Activated naive CD8-positive, alpha-beta T cell (primary cell): ENCODE data around the gene RBBP8NL.
"Not testable (repeated sequence)": the region's sequence is repeated elsewhere in the genome, so short reads cannot be mapped to it uniquely, and the experiment has no call there.

ENCODE experiments used
- H3K27ac Mint-ChIP-seq: one replicate; pipeline ENCODE4 v1.8.0; 2021; ENCODE audit warnings: mixed read lengths
- H3K27me3 Mint-ChIP-seq: one replicate; pipeline ENCODE4 v1.8.0; 2021; ENCODE audit warnings: mixed read lengths
- H3K36me3 Mint-ChIP-seq: one replicate; pipeline ENCODE4 v1.8.0; 2021; ENCODE audit warnings: mixed read lengths
- H3K4me1 Mint-ChIP-seq: one replicate; pipeline ENCODE4 v1.8.0; 2021; ENCODE audit warnings: low read depth, mixed read lengths
- H3K4me3 Mint-ChIP-seq: one replicate; pipeline ENCODE4 v1.8.0; 2021; ENCODE audit warnings: mild to moderate bottlenecking, mixed read lengths
- H3K9me3 Mint-ChIP-seq: one replicate; pipeline ENCODE4 v1.8.0; 2021; ENCODE audit warnings: low read depth, mixed read lengths

Gene RBBP8NL

DNA sequence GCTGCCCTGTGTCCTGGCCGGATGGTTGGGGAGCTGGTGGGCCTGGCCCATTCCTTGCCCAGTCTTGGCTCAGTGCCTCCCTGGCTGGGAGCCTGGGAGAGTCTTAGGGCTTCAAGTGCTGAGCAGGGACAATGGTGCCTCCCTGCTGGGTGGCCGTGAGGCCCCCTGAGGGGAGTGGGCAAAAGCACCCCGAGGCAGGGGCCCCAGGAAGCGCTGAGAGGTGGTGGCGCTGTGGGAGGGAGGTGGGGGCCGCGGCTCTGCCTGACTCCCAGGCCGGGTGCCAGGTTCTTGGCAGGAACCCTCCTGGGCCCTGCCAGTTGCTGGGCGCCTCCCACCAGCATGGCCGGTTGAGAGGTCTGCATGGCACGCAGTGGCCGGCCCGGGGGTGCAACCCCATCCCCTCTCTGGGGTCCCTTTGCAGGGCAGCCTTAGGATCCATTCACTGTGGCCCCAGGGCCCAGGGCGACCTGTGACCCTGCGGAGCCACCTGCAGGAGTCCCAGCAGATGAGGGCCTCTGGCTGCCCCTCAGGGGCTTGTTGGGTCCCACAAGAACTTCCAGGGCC is 49.6 kb downstream of the RBBP8NL start:
- Mint-ChIP-seq H3K27ac (no peak overlapping the region), H3K4me3 (no peak overlapping the region), H3K9me3 (peaks cover 4% of the 10 kb centered on the region), H3K4me1 (peaks cover 6% of the 10 kb centered on the region), H3K36me3 (peaks cover 7% of the 10 kb centered on the region), H3K27me3 (no peaks in the 10 kb centered on the region)

DNA sequence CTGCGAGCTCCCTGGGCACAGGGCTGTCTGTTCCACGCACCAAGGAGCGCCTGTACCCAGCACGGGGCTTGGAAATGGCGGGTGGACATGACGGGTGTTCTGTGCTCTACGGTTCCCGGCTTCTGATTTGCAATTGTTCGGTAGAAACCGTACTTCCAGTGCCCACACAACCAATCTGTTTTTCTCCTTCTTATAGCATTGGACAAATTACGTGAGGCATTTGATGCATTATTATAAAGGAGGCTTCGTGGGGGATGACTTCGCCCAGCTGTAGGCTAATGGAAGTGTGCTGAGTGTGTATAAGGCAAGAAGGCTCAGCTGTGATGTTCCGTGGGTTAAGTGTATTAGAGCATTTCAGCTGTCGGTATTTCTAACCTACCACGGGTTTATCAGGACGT is 50.3 kb downstream of the RBBP8NL start:
- H3K27ac Mint-ChIP-seq, result no peak overlapping the region
- H3K4me1 Mint-ChIP-seq, result peaks cover 2% of the 10 kb centered on the region

GRCh38 chr20:62376112-62377063 is 51.0 kb downstream of the RBBP8NL start:
- no peaks in the 10 kb centered on the region for H3K4me1 Mint-ChIP-seq
- no peak overlapping the region for H3K27ac Mint-ChIP-seq
- H3K9me3 Mint-ChIP-seq, result no peaks in the 10 kb centered on the region
- H3K27me3 Mint-ChIP-seq, result no peaks in the 10 kb centered on the region
- no peaks in the 10 kb centered on the region for H3K36me3 Mint-ChIP-seq
- no peak overlapping the region for H3K4me3 Mint-ChIP-seq

More for the DNA sequence above, 50.3 kb downstream of the RBBP8NL start:
- Mint-ChIP-seq H3K4me3 (no peak overlapping the region), H3K9me3 (peaks cover 3% of the 10 kb centered on the region), H3K27me3 (no peaks in the 10 kb centered on the region), H3K36me3 (peaks cover 4% of the 10 kb centered on the region)

GRCh38 chr20:62374331-62375152 is 52.8 kb downstream of the RBBP8NL start:
- H3K27ac Mint-ChIP-seq, result no peak overlapping the region
- no peak overlapping the region for H3K4me3 Mint-ChIP-seq
- H3K9me3 Mint-ChIP-seq, result no peaks in the 10 kb centered on the region
- H3K4me1 Mint-ChIP-seq, result peaks cover under 1% of the 10 kb centered on the region
- H3K36me3 Mint-ChIP-seq, result no peaks in the 10 kb centered on the region
- no peaks in the 10 kb centered on the region for H3K27me3 Mint-ChIP-seq

DNA sequence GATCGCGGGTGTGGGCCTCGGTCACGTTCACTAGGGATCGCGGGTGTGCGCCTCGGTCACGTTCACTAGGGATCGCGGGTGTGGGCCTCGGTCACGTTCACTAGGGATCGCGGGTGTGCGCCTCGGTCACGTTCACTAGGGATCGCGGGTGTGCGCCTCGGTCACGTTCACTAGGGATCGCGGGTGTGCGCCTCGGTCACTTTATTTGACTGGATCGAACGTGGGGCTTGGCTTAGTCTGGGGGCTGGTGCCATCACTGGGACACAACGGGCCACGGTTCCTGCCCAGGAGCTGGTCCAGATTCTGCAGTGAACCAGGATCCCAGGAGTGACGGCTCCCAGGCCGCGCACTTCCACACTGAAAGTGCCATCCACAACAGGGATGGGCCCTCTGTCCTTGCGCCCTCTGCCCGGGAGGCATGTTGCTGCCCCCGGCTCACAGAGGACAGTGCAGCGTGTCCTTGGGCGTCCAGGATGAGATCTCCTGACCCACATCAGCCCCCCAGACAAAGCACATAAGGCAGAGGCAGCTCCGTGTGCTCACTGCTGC is 53.6 kb downstream of the RBBP8NL start:
- not testable (repeated sequence) for H3K4me3 Mint-ChIP-seq, H3K36me3 Mint-ChIP-seq, H3K4me1 Mint-ChIP-seq, H3K27ac Mint-ChIP-seq, H3K27me3 Mint-ChIP-seq, H3K9me3 Mint-ChIP-seq

- Mint-ChIP-seq H3K4me1 (peaks cover 6% of the 10 kb centered on the region), H3K36me3 (no peaks in the 10 kb centered on the region), H3K27ac (no peak overlapping the region), H3K4me3 (no peak overlapping the region), H3K27me3 (peaks cover 2% of the 10 kb centered on the region), H3K9me3 (no peaks in the 10 kb centered on the region)
These were observed 55.0 kb downstream of the RBBP8NL start for GRCh38 chr20:62372042-62372993.

DNA sequence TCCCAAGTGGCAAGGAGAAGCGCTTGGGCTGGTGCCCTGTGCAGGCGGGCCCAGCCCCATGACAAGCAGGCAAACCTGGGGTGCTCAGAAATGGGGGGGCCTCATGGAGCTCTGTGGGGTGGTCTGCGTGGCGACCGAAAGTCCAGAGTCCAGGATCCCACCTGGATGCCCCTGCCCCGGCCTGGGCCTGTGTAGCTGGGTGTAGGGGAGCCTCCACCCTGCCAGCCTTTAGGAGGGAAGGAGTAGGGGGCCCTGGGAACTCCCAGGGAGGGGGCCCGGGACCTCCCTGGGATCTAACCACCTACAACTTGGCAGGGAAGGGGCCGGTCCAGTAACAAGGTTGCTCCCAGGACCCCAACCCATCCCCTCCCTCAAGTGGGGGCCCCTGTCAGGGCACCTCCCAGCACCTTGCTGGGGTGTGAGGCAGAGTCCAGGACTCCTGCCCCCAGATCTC is 55.7 kb downstream of the RBBP8NL start:
- Mint-ChIP-seq H3K4me3 (no peak overlapping the region), H3K27me3 (peaks cover 2% of the 10 kb centered on the region), H3K4me1 (peaks cover 6% of the 10 kb centered on the region), H3K27ac (no peak overlapping the region), H3K9me3 (no peaks in the 10 kb centered on the region), H3K36me3 (no peaks in the 10 kb centered on the region)

- Mint-ChIP-seq H3K4me3 (no peak overlapping the region), H3K9me3 (no peaks in the 10 kb centered on the region), H3K36me3 (no peaks in the 10 kb centered on the region), H3K27ac (no peak overlapping the region), H3K27me3 (peaks cover 2% of the 10 kb centered on the region), H3K4me1 (peaks cover 6% of the 10 kb centered on the region)
These were observed 56.3 kb downstream of the RBBP8NL start for GRCh38 chr20:62370807-62371587.

- Mint-ChIP-seq H3K4me1 (peaks cover 6% of the 10 kb centered on the region), H3K9me3 (no peaks in the 10 kb centered on the region), H3K27me3 (peaks cover 2% of the 10 kb centered on the region), H3K4me3 (no peak overlapping the region), H3K27ac (no peak overlapping the region), H3K36me3 (no peaks in the 10 kb centered on the region)
These were observed 57.1 kb downstream of the RBBP8NL start for GRCh38 chr20:62370115-62370806.

DNA sequence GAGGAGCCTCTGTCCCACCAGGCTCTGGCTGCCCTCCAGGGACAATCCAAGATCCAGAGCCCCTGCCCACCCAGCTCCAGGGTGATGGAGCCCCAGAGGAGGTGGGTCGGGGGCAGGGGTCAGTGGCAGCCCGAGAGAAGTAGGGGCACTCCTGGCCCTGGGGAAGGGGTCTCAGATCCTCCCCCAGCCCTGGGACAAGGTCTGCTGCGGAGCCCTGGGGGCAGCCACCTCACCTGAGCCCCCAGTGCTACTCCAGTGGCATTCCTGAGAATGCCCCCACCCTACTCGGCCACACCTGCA is 57.6 kb downstream of the RBBP8NL start:
- Mint-ChIP-seq H3K4me1 (peaks cover 6% of the 10 kb centered on the region), H3K36me3 (no peaks in the 10 kb centered on the region), H3K27me3 (peaks cover 2% of the 10 kb centered on the region), H3K9me3 (no peaks in the 10 kb centered on the region), H3K4me3 (no peak overlapping the region), H3K27ac (no peak overlapping the region)

DNA sequence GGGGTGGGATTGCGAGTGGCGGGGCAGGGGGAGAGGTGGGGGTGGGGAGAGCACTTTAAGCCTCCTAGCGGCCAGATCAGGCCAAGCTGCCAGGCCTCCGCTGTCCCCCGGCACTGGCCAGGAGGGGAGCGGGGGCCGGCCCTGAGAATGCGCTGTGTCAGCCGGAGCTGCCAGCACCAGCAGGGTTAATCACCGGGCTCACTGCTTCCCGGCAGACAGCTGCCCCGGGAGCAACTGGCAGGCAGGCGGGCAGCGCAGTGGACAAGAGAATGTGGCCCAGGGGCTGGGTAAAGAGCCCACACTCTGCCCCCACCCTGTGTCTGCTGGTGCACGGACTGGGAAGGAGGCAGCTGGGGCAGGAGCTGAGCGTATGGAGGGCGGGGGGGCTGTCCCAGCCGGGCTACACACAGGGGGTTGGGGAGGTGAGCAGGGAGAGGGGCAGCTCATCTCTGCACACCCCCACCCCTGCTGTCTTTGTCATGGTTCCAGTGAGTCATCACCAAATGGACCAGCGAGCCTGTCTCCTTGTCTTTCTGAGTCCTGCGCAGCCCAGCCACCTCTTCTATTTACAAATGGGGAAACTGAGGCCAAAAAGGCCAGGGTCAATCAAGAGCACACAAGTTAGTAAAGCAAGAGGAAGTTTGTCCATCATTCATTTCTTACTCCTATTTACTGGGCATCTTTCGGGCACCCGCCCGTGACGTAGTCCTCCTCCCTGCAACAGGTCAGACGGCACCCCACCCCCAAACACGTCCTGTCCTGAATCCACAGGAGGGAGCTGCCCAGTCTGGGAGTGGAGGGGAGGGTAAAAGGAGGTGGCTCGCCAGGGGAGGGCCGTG is 58.1 kb downstream of the RBBP8NL start:
- Mint-ChIP-seq H3K27ac (no peak overlapping the region), H3K27me3 (peaks cover 2% of the 10 kb centered on the region), H3K9me3 (no peaks in the 10 kb centered on the region), H3K4me3 (no peak overlapping the region), H3K36me3 (no peaks in the 10 kb centered on the region), H3K4me1 (peaks cover 6% of the 10 kb centered on the region)

- Mint-ChIP-seq H3K4me3 (peak overlapping the region; percentile 10), H3K4me1 (peaks cover 6% of the 10 kb centered on the region), H3K27ac (no peak overlapping the region), H3K27me3 (peaks cover 2% of the 10 kb centered on the region), H3K36me3 (no peaks in the 10 kb centered on the region), H3K9me3 (no peaks in the 10 kb centered on the region)
These were observed 58.9 kb downstream of the RBBP8NL start for GRCh38 chr20:62368392-62368975.
